ENCODE results near the gene VPS37D. TPM values are rescaled to one million over a fixed set of nuclear protein-coding genes. Genes with fewer than 3 reads are reported as not detected.

The VPS37D gene
- total RNA-seq, 1 donor from 2014 or later = 2.4 TPM

- Histone ChIP-seq H3K27me3 (ENCODE audit: control insufficient read depth, insufficient read depth, low read length) (no peaks in the 10 kb centered on the region), H3K36me3 (ENCODE audit: control insufficient read depth, insufficient read depth, low read length) (peaks cover 6% of the 10 kb centered on the region), H3K4me3 (ENCODE audit: low read depth, low read length) (no peak overlapping the region)
- TF ChIP-seq CTCF (IDR thresholded peaks at IDR 0.05; ENCODE audit: insufficient read depth, low read length, severe bottlenecking) = no peak
- no peak for FAIRE-seq
- no peak for DNase-seq (ENCODE audit: low read depth)
These were observed 12.1 kb downstream of the VPS37D start for GRCh38 chr7:73679709-73680108.

GRCh38 chr7:73680501-73680900, 12.9 kb downstream of the VPS37D start:
- no peak for DNase-seq (ENCODE audit: low read depth)
- H3K27me3 ChIP-seq (ENCODE audit: control insufficient read depth, insufficient read depth, low read length) = no peaks in the 10 kb centered on the region
- FAIRE-seq = no peak
- no peak overlapping the region for H3K4me3 ChIP-seq (ENCODE audit: low read depth, low read length)
- TF ChIP-seq CTCF (IDR thresholded peaks at IDR 0.05; ENCODE audit: insufficient read depth, low read length, severe bottlenecking) = no peak
- H3K36me3 ChIP-seq (ENCODE audit: control insufficient read depth, insufficient read depth, low read length) = peaks cover 7% of the 10 kb centered on the region

GRCh38 chr7:73681031-73681430, 13.4 kb downstream of the VPS37D start:
- Histone ChIP-seq H3K36me3 (ENCODE audit: control insufficient read depth, insufficient read depth, low read length) (peaks cover 7% of the 10 kb centered on the region), H3K27me3 (ENCODE audit: control insufficient read depth, insufficient read depth, low read length) (no peaks in the 10 kb centered on the region), H3K4me3 (ENCODE audit: low read depth, low read length) (no peak overlapping the region)
- DNase-seq (ENCODE audit: low read depth) (peak; percentile 72), FAIRE-seq (no peak)
- TF ChIP-seq CTCF (IDR thresholded peaks at IDR 0.05; ENCODE audit: insufficient read depth, low read length, severe bottlenecking) = no peak

- TF ChIP-seq CTCF (IDR thresholded peaks at IDR 0.05; ENCODE audit: insufficient read depth, low read length, severe bottlenecking) = no peak
These were observed 15.1 kb downstream of the VPS37D start for GRCh38 chr7:73682745-73683055.

GRCh38 chr7:73683056-73683787, 15.6 kb downstream of the VPS37D start, which contains the start of the genes BUD23 and DNAJC30:
Gene BUD23, plus strand, starts transcription at chr7:73683597. Its CDS starts 29 bp downstream, at chr7:73683626.
Gene DNAJC30, minus strand, starts transcription at chr7:73683453. Its CDS starts 30 bp downstream, at chr7:73683423.
- Histone ChIP-seq H3K27me3 (ENCODE audit: control insufficient read depth, insufficient read depth, low read length) (no peaks in the 10 kb centered on the region), H3K4me3 (ENCODE audit: low read depth, low read length) (peak within 1 kb of the TSS; percentile 97), H3K36me3 (ENCODE audit: control insufficient read depth, insufficient read depth, low read length) (peaks cover 9% of the 10 kb centered on the region)
- FAIRE-seq (no peak), DNase-seq (ENCODE audit: low read depth) (peak; percentile 86)
- TF ChIP-seq CTCF (IDR thresholded peaks at IDR 0.05; ENCODE audit: insufficient read depth, low read length, severe bottlenecking) = no peak

More at GRCh38 chr7:73682745-73683055, 15.1 kb downstream of the VPS37D start:
- H3K4me3 ChIP-seq (ENCODE audit: low read depth, low read length) = peak overlapping the region; percentile 97
- no peaks in the 10 kb centered on the region for H3K27me3 ChIP-seq (ENCODE audit: control insufficient read depth, insufficient read depth, low read length)
- H3K36me3 ChIP-seq (ENCODE audit: control insufficient read depth, insufficient read depth, low read length) = peaks cover 11% of the 10 kb centered on the region
- DNase-seq (ENCODE audit: low read depth) = no peak
- FAIRE-seq = no peak

All from bronchial epithelial cell (primary cell).